GM23338 (cell line): Measurements from ENCODE around the gene CHST12. TPM values are rescaled to one million over a fixed set of nuclear protein-coding genes. Genes with fewer than 3 reads are reported as not detected.
A peak's percentile ranks its signal among the peaks of the same experiment; 100 is the strongest.

Experiments used
- ATAC-seq: fragments of 200-7000 bp; cut with Tn5 transposase; 3 replicates; pipeline ENCODE4 v1.9.1; 2020
- DNase-seq: peaks from one replicate; pipeline ENCODE4 v3.0.0-alpha.2; 2015; ENCODE audit warnings: low spot score
- H2AFZ ChIP-seq: fragments of 200-600 bp; sonication (generic); 2 replicates; pipeline ENCODE4 v1.8.0; 2016; ENCODE audit warnings: antibody characterized with exemption, mild to moderate bottlenecking, moderate library complexity
- H3F3A ChIP-seq: fragments of 200-600 bp; sonication (generic); replicated peaks from 2 replicates; pipeline ENCODE4 v1.8.0; 2017; ENCODE audit warnings: antibody characterized with exemption, mixed run types, low read depth
- H3K27ac ChIP-seq: fragments of 200-600 bp; sonication (generic); 2 replicates; pipeline ENCODE4 v1.6.1; 2016; ENCODE audit warnings: low read depth
- H3K27me3 ChIP-seq: fragments of 200-600 bp; sonication (generic); 2 replicates; pipeline ENCODE4 v1.8.0; 2016; ENCODE audit warnings: mild to moderate bottlenecking, mixed run types, moderate library complexity; ENCODE audit not compliant: insufficient read depth
- H3K36me3 ChIP-seq: fragments of 200-600 bp; sonication (generic); 2 replicates; pipeline ENCODE4 v1.8.0; 2016; ENCODE audit warnings: mild to moderate bottlenecking; ENCODE audit not compliant: insufficient read depth
- H3K4me1 ChIP-seq: fragments of 200-600 bp; sonication (generic); 2 replicates; pipeline ENCODE4 v1.8.0; 2016; ENCODE audit warnings: mild to moderate bottlenecking, moderate library complexity; ENCODE audit not compliant: insufficient read depth
- H3K4me2 ChIP-seq: fragments of 200-600 bp; sonication (generic); 2 replicates; pipeline ENCODE4 v1.7.1; 2017; ENCODE audit warnings: mixed run types
- H3K4me3 ChIP-seq: fragments of 200-600 bp; sonication (generic); 2 replicates; pipeline ENCODE4 v1.6.1; 2016; ENCODE audit warnings: mixed run types
- H3K79me2 ChIP-seq: fragments of 200-600 bp; sonication (generic); replicated peaks from 2 replicates; pipeline ENCODE4 v1.8.0; 2017; ENCODE audit warnings: mild to moderate bottlenecking; ENCODE audit not compliant: insufficient read depth
- H3K9me2 ChIP-seq: fragments of 200-600 bp; sonication (generic); 2 replicates; pipeline ENCODE4 v1.8.0; 2017; ENCODE audit not compliant: insufficient read depth
- H4K20me1 ChIP-seq: fragments of 200-600 bp; sonication (generic); replicated peaks from 2 replicates; pipeline ENCODE4 v1.8.0; 2017; ENCODE audit warnings: mild to moderate bottlenecking; ENCODE audit not compliant: insufficient read depth
- H3K27ac Mint-ChIP-seq: 2 replicates; pipeline ENCODE4 v1.8.0; 2020; ENCODE audit warnings: inconsistent platforms, mild to moderate bottlenecking, moderate library complexity, mixed read lengths
- H3K27me3 Mint-ChIP-seq: 3 replicates; pipeline ENCODE4 v1.8.0; 2022; ENCODE audit warnings: low read depth, mild to moderate bottlenecking, moderate library complexity, mixed read lengths, inconsistent platforms; ENCODE audit not compliant: insufficient read depth, poor library complexity
- H3K36me3 Mint-ChIP-seq: 3 replicates; pipeline ENCODE4 v1.8.0; 2021; ENCODE audit warnings: low read depth, mild to moderate bottlenecking, inconsistent platforms, moderate library complexity, mixed read lengths
- H3K4me1 Mint-ChIP-seq: 3 replicates; pipeline ENCODE4 v1.8.0; 2020; ENCODE audit warnings: mild to moderate bottlenecking, inconsistent platforms, mixed read lengths
- H3K4me3 Mint-ChIP-seq: 3 replicates; pipeline ENCODE4 v1.8.0; 2021; ENCODE audit warnings: moderate library complexity, mild to moderate bottlenecking, inconsistent platforms, mixed read lengths
- H3K9me3 Mint-ChIP-seq: 3 replicates; pipeline ENCODE4 v1.8.0; 2020; ENCODE audit warnings: moderate library complexity, mild to moderate bottlenecking, inconsistent platforms, mixed read lengths
- CREB1 ChIP-seq: fragments of 250-450 bp; sonication (Bioruptor Pico); IDR thresholded peaks from 2 replicates; pipeline ENCODE4 v1.5.0; 2020; ENCODE audit warnings: low read depth, mild to moderate bottlenecking, moderate library complexity
- CTCF ChIP-seq, 2 experiments: fragments of 200-600 bp in 1 of 2; sonication (generic) in 1 of 2; conservative IDR thresholded peaks; 2 replicates each; pipeline versions ENCODE4 v1.5.1 to v1.6.1; 2016 to 2017; ENCODE audit warnings: antibody characterized with exemption in 2 of 2, low read depth in 2 of 2, mild to moderate bottlenecking in 2 of 2, moderate library complexity in 1 of 2
- ETS1 ChIP-seq: IDR thresholded peaks from 2 replicates; pipeline ENCODE4 v1.6.1; 2016; ENCODE audit warnings: antibody characterized with exemption
- EZH2 ChIP-seq: fragments of 200-600 bp; sonication (generic); IDR thresholded peaks from one replicate; pipeline ENCODE4 v1.8.0; 2017; ENCODE audit warnings: antibody characterized with exemption, mild to moderate bottlenecking, low read depth; ENCODE audit not compliant: unreplicated experiment
- EZH2phosphoT487 ChIP-seq: fragments of 200-600 bp; sonication (generic); IDR thresholded peaks from one replicate; pipeline ENCODE4 v1.8.1; 2018; ENCODE audit warnings: antibody characterized with exemption; ENCODE audit not compliant: unreplicated experiment
- JUNB ChIP-seq: IDR thresholded peaks from one replicate; pipeline ENCODE4 v1.6.1; 2016; ENCODE audit warnings: antibody characterized with exemption; ENCODE audit not compliant: unreplicated experiment
- POLR2AphosphoS5 ChIP-seq: IDR thresholded peaks from 2 replicates; pipeline ENCODE4 v1.6.1; 2016; ENCODE audit warnings: antibody characterized with exemption, low read depth
- REST ChIP-seq: IDR thresholded peaks from one replicate; pipeline ENCODE4 v1.6.1; 2018; ENCODE audit warnings: antibody characterized with exemption; ENCODE audit not compliant: unreplicated experiment
- STAT1 ChIP-seq: IDR thresholded peaks from one replicate; pipeline ENCODE4 v1.6.1; 2016; ENCODE audit warnings: antibody characterized with exemption; ENCODE audit not compliant: unreplicated experiment
- ZNF114 ChIP-seq: fragments of 250-450 bp; sonication (Bioruptor Pico); IDR thresholded peaks from 2 replicates; pipeline ENCODE4 v1.5.0; 2020; ENCODE audit warnings: mild to moderate bottlenecking, moderate library complexity
- ZNF462 ChIP-seq: fragments of 250-450 bp; sonication (Bioruptor Pico); IDR thresholded peaks from 2 replicates; pipeline ENCODE4 v1.5.0; 2020; ENCODE audit warnings: mild to moderate bottlenecking, moderate library complexity
- polyA plus RNA-seq: library from polyadenylated mRNA; unstranded; fragments of >200 nt; fragmentation: Nextera tagmentation; extraction: Ambion mirVana; gene quantifications from 2 replicates; pipeline ENCODE4 v1.2.1, GENCODE V29; 2016
- total RNA-seq: library from RNA; depleted of rRNA; stranded (reverse); fragments of >200 nt; shearing (Covaris generic); gene quantifications from 2 replicates; pipeline ENCODE4 v1.2.3, GENCODE V29; 2014

The CHST12 gene
- total and polyA plus RNA-seq, 2 experiments from 2014 or later, result 10.1 to 14.6 TPM

- no peaks in the 10 kb centered on the region for H3K27me3 ChIP-seq
- Mint-ChIP-seq H3K4me1 (peaks cover 14% of the 10 kb centered on the region), H3K9me3 (no peaks in the 10 kb centered on the region), H3K27ac (peak overlapping the region; percentile 94), H3K4me3 (peak overlapping the region; percentile 95), H3K27me3 (peaks cover 14% of the 10 kb centered on the region), H3K36me3 (peaks cover 56% of the 10 kb centered on the region)
- DNase-seq (peak; percentile 75), ATAC-seq (peak; percentile 59)
- H3K27ac ChIP-seq, result peak overlapping the region; percentile 80; the same call in 1 of the 2 replicates
- peak overlapping the region; percentile 89 for H3K4me2 ChIP-seq
- H3K79me2 ChIP-seq, result peaks cover 86% of the 10 kb centered on the region
- no peaks in the 10 kb centered on the region for H3K9me2 ChIP-seq
- peaks cover 26% of the 10 kb centered on the region for H3F3A ChIP-seq
- TF ChIP-seq ZNF114 (no peak), EZH2phosphoT487 (no peak), CTCF (conservative IDR thresholded peaks at IDR 0.05; ENCODE audit: low read depth in 2 of 2) (no peak), REST (no peak), JUNB (no peak), STAT1 (no peak), POLR2AphosphoS5 (no peak), CREB1 (no peak), EZH2 (no peak), ETS1 (no peak), ZNF462 (CRISPR knock-in tag) (no peak)
- no peak overlapping the region for H2AFZ ChIP-seq
- H3K4me3 ChIP-seq, result peak overlapping the region; percentile 58
- peaks cover 30% of the 10 kb centered on the region for H3K4me1 ChIP-seq
- H3K36me3 ChIP-seq, result peaks cover 38% of the 10 kb centered on the region
- peaks cover 43% of the 10 kb centered on the region for H4K20me1 ChIP-seq
Measured at GRCh38 chr7:2354939-2355704, 48.3 kb upstream of the CHST12 start.
